HFFc6 (cell line): ENCODE results near the gene PDZD2. TPM values are rescaled to one million over a fixed set of nuclear protein-coding genes. Genes with fewer than 3 reads are reported as not detected.

ENCODE experiments used
- DNase-seq: peaks from one replicate; pipeline ENCODE4 v3.0.0-alpha.2; 2018
- H3K27ac Mint-ChIP-seq: 2 replicates; pipeline ENCODE4 v1.8.0; 2020; ENCODE audit warnings: mild to moderate bottlenecking, mixed read lengths
- H3K27me3 Mint-ChIP-seq: 2 replicates; pipeline ENCODE4 v1.8.0; 2021; ENCODE audit warnings: mild to moderate bottlenecking, moderate library complexity, mixed read lengths; ENCODE audit not compliant: insufficient read depth
- H3K36me3 Mint-ChIP-seq: 2 replicates; pipeline ENCODE4 v1.8.0; 2021; ENCODE audit warnings: low read depth, mixed read lengths
- H3K4me1 Mint-ChIP-seq: 2 replicates; pipeline ENCODE4 v1.8.0; 2020; ENCODE audit warnings: low read depth, mixed read lengths
- H3K4me3 Mint-ChIP-seq: 2 replicates; pipeline ENCODE4 v1.8.0; 2020; ENCODE audit warnings: mild to moderate bottlenecking, moderate library complexity, mixed read lengths
- H3K9me3 Mint-ChIP-seq: 2 replicates; pipeline ENCODE4 v1.8.0; 2020; ENCODE audit warnings: mild to moderate bottlenecking, mixed read lengths
- CTCF ChIP-seq: fragments of 200-600 bp; sonication (generic); IDR thresholded peaks from 2 replicates; pipeline ENCODE4 v1.5.0; 2021; ENCODE audit warnings: antibody characterized with exemption, mild to moderate bottlenecking
- total RNA-seq, 6 experiments: library from RNA; stranded (reverse); fragmentation: NEBNext Ultra II Directional; extraction: Animal tissue kit (Norgen Biotek cat#: 25700); gene quantifications; 2 replicates in 1 of 6; 3 replicates in 5 of 6; pipeline ENCODE4 v1.2.3, GENCODE V29; 2021

Gene PDZD2
- total RNA-seq, 6 experiments from 2014 or later = 0.02 to 0.12 (median 0.09) TPM

- no peak for TF ChIP-seq CTCF
- H3K36me3 Mint-ChIP-seq = peaks cover 14% of the 10 kb centered on the region
- no peak overlapping the region for H3K4me3 Mint-ChIP-seq
- H3K27me3 Mint-ChIP-seq = peaks cover 28% of the 10 kb centered on the region
- H3K27ac Mint-ChIP-seq = no peak overlapping the region
- peaks cover 14% of the 10 kb centered on the region for H3K4me1 Mint-ChIP-seq
- H3K9me3 Mint-ChIP-seq = peaks cover 27% of the 10 kb centered on the region
- DNase-seq = no peak
Measured at GRCh38 chr5:31859096-31859495, 220.2 kb downstream of the PDZD2 start.

- peaks cover 4% of the 10 kb centered on the region for H3K4me1 Mint-ChIP-seq
- peaks cover 14% of the 10 kb centered on the region for H3K36me3 Mint-ChIP-seq
- peaks cover 29% of the 10 kb centered on the region for H3K27me3 Mint-ChIP-seq
- no peak for TF ChIP-seq CTCF
- H3K4me3 Mint-ChIP-seq = no peak overlapping the region
- no peak overlapping the region for H3K27ac Mint-ChIP-seq
- no peak for DNase-seq
- H3K9me3 Mint-ChIP-seq = peaks cover 27% of the 10 kb centered on the region
Measured at GRCh38 chr5:31860278-31860677, 221.3 kb downstream of the PDZD2 start.

GRCh38 chr5:31860726-31861433, 221.9 kb downstream of the PDZD2 start:
- no peak for DNase-seq
- Mint-ChIP-seq H3K27me3 (peaks cover 28% of the 10 kb centered on the region), H3K36me3 (peaks cover 14% of the 10 kb centered on the region), H3K27ac (no peak overlapping the region), H3K9me3 (peaks cover 27% of the 10 kb centered on the region), H3K4me3 (no peak overlapping the region), H3K4me1 (no peaks in the 10 kb centered on the region)
- TF ChIP-seq CTCF = no peak

- TF ChIP-seq CTCF = no peak
- Mint-ChIP-seq H3K4me1 (no peaks in the 10 kb centered on the region), H3K27me3 (peaks cover 27% of the 10 kb centered on the region)
Measured at GRCh38 chr5:31861601-31862000, 222.7 kb downstream of the PDZD2 start.

GRCh38 chr5:31863991-31864411, 225.1 kb downstream of the PDZD2 start:
- Mint-ChIP-seq H3K4me1 (no peaks in the 10 kb centered on the region), H3K27ac (no peak overlapping the region)

More at GRCh38 chr5:31861601-31862000, 222.7 kb downstream of the PDZD2 start:
- Mint-ChIP-seq H3K9me3 (peaks cover 27% of the 10 kb centered on the region), H3K4me3 (no peak overlapping the region), H3K36me3 (peaks cover 14% of the 10 kb centered on the region), H3K27ac (no peak overlapping the region)
- DNase-seq = no peak

More at GRCh38 chr5:31863991-31864411, 225.1 kb downstream of the PDZD2 start:
- Mint-ChIP-seq H3K9me3 (peaks cover 18% of the 10 kb centered on the region), H3K4me3 (no peak overlapping the region), H3K36me3 (peaks cover 8% of the 10 kb centered on the region), H3K27me3 (peaks cover 30% of the 10 kb centered on the region)
- TF ChIP-seq CTCF = no peak
- DNase-seq = no peak
